BJ (cell line): ENCODE results near the gene HES5. TPM values are rescaled to one million over a fixed set of nuclear protein-coding genes. Genes with fewer than 3 reads are reported as not detected.
"Not testable (repeated sequence)": the region's sequence is repeated elsewhere in the genome, so short reads cannot be mapped to it uniquely, and the experiment has no call there.

Experiments used
- CTCF ChIA-PET: fragments of 350-600 bp; formaldehyde crosslinking; extraction: SDS; loops from one replicate; lab custom pipeline; 2021; ENCODE audit warnings: antibody characterized with exemption, inconsistent platforms; lab: Yijun Ruan, JAX
- POLR2A ChIA-PET: fragments of 300-600 bp; sonication (Branson Sonifier 250); formaldehyde crosslinking; extraction: SDS; loops from one replicate; lab custom pipeline; 2021; ENCODE audit warnings: antibody characterized with exemption; lab: Charles Lee
- DNase-seq: peaks from one replicate; pipeline ENCODE4 v3.0.0-alpha.2; 2011; ENCODE audit warnings: low read depth
- H3K27me3 ChIP-seq: 2 replicates; pipeline ENCODE4 v1.6.0; 2011; ENCODE audit warnings: low read length; ENCODE audit not compliant: control insufficient read depth, insufficient read depth
- H3K36me3 ChIP-seq: 2 replicates; pipeline ENCODE4 v1.5.1; 2011; ENCODE audit warnings: low read length; ENCODE audit not compliant: control insufficient read depth, insufficient read depth
- H3K4me3 ChIP-seq: 2 replicates; pipeline ENCODE4 v1.5.1; 2011; ENCODE audit warnings: low read depth, mild to moderate bottlenecking, control low read depth, low read length
- polyA plus RNA-seq: library from polyadenylated mRNA; depleted of rRNA; stranded (reverse); fragments of >200 nt; gene quantifications from 2 replicates; pipeline ENCODE4 v1.2.3, GENCODE V29; 2011
- TF ChIP-seq, protein P1 (sequence below): IDR thresholded peaks from 2 replicates; pipeline ENCODE4 v1.5.1; 2011; ENCODE audit warnings: low read depth, mild to moderate bottlenecking, control low read depth, inconsistent platforms, low read length, moderate library complexity; ENCODE audit not compliant: insufficient read depth

HES5 gene
- polyA plus RNA-seq, 1 experiment: not detected

DNA sequence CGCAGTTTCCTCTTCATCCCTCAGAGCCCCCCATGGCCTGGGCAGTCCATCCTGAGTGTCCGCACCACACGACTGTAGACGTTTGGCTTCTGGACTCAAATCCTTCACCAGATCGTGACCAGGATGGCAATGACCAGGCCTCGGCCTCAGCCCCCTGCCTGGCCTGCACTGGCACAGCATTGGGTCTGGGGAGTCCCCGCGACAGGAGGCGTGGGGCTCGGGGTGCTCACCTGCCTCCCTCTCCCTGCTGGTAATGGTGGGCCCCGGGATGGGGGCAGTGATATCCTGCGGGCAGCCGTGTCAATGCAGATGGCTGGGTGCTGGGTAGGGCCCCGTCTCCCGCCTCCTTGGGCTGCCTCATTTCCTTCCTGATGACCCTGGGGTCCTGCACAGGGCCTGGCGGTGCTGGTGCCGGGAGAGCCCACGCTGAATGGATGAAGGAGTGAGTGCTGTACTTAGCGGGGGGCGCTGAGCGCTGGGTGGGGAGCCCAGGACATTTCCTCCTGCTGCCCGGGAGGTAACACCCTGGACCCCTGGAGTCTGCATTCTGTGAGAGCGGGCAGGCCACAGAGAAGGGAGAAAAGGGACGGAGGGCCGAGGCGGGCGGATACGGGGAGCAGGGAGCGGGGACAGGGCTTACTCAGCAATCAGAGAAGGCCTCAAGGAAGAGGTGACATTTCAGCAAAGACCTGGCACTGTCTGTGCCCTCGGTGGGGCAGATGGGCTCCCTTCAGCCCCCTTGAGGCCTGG is 24.0 kb upstream of the HES5 start:
- POLR2A ChIA-PET: no interaction called here
- no peak for DNase-seq
- TF ChIP-seq, protein P1, sequence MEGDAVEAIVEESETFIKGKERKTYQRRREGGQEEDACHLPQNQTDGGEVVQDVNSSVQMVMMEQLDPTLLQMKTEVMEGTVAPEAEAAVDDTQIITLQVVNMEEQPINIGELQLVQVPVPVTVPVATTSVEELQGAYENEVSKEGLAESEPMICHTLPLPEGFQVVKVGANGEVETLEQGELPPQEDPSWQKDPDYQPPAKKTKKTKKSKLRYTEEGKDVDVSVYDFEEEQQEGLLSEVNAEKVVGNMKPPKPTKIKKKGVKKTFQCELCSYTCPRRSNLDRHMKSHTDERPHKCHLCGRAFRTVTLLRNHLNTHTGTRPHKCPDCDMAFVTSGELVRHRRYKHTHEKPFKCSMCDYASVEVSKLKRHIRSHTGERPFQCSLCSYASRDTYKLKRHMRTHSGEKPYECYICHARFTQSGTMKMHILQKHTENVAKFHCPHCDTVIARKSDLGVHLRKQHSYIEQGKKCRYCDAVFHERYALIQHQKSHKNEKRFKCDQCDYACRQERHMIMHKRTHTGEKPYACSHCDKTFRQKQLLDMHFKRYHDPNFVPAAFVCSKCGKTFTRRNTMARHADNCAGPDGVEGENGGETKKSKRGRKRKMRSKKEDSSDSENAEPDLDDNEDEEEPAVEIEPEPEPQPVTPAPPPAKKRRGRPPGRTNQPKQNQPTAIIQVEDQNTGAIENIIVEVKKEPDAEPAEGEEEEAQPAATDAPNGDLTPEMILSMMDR: no peak
- no peaks in the 10 kb centered on the region for H3K36me3 ChIP-seq
- H3K4me3 ChIP-seq: no peak overlapping the region
- CTCF ChIA-PET: no interaction called here
- no peaks in the 10 kb centered on the region for H3K27me3 ChIP-seq

DNA sequence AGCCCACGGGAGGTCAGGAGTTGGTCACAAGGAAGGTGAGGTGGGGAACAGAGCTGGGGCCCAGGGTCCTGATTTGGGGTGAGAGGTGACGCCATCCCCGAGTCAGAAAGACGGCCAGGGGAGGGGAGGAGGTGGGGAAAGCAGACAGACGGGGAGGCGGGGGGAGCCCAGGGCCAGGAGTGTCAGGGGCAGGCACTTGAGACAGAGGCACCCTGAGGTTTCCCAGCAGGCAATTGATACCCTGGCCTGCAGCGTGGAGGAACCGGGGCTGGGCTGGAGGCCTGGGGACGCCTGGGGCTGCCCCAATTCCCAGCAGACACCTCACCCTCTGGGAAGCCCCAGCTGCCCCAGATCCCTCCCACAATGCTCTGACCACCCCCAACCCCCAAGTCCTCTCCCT is 23.0 kb upstream of the HES5 start:
- DNase-seq, H3K36me3 ChIP-seq, CTCF ChIA-PET, H3K27me3 ChIP-seq, POLR2A ChIA-PET, H3K4me3 ChIP-seq: not testable (repeated sequence)

DNA sequence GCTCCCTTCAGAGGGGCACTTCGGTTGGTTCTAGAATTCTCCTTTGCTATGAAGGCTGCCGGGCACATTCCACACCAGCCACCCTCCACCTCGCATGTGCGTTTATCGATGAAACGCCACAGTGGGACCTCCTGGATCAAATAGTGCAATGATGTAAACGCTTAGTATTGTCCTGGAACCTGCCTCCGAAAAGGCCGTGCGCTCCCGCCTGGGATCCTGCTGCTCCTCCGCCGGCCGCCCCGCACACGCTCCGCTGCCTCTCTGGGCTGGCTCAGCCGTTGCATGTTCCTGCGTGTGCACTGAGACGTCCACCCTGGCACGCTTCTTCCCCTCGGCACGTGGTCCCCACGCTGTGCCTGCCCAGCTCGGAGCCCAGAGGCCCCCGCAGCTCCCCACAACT is 22.1 kb upstream of the HES5 start:
- Histone ChIP-seq H3K4me3 (no peak overlapping the region), H3K27me3 (no peaks in the 10 kb centered on the region), H3K36me3 (no peaks in the 10 kb centered on the region)
- ChIA-PET POLR2A (no interaction called here), CTCF (interaction anchor here (1.1 kb wide), 1 partner anchor 137 kb away, joined by 4 read pairs; no protein-coding TSS in a partner anchor)
- no peak for DNase-seq
- TF ChIP-seq, protein P1: no peak

DNA sequence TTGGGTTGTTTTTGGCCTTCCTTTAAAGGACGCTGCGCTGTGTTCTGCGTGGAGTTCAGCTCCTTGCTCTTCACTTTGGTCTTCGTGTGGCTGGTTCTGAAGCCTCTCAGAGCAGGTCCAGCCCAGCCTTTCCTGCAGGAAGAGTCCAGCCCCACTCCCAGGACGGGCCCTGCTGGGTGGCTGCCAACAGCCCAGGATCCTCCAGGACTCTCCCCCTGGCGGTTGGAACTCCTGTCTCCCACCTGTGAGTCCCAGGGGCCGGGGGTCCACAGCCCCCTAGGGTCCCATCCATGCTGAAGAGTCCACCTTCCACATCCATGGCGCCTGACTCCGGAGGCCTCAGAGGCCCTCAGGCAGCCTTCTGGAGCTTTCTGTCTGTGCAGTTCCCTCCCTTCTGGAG is 21.5 kb upstream of the HES5 start:
- DNase-seq, H3K36me3 ChIP-seq, POLR2A ChIA-PET, H3K27me3 ChIP-seq, H3K4me3 ChIP-seq: not testable (repeated sequence)
- CTCF ChIA-PET: interaction anchor here (1.1 kb wide), 1 partner anchor 137 kb away, joined by 4 read pairs; no protein-coding TSS in a partner anchor

DNA sequence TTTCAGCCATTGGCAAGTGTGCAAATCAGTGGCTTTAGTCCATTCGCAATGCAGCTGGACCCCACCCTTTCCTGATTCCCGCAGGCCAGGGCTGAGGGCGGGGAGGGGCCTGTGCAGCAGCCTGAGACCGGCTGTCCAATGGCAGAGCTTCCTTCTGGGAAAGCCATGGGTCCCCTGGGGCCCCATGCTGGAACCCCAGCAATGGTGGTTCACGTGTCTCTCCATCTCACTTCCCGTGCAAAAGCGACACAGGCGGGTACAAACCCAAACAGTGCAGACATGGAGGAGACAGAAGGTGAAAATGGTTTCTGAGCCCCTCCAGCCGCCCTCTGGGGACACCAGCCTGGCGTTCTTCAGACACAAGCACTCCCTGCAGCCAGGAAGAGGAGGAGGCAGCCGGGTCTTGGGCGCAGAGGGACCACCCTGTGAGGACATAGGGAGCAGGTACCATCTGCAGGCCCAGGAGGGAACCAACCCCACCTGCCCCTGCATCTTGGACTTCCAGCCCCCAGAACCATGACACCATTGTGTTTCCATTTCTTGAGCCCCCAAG is 20.3 kb upstream of the HES5 start:
- DNase-seq, H3K27me3 ChIP-seq, H3K4me3 ChIP-seq, CTCF ChIA-PET, POLR2A ChIA-PET, H3K36me3 ChIP-seq: not testable (repeated sequence)

DNA sequence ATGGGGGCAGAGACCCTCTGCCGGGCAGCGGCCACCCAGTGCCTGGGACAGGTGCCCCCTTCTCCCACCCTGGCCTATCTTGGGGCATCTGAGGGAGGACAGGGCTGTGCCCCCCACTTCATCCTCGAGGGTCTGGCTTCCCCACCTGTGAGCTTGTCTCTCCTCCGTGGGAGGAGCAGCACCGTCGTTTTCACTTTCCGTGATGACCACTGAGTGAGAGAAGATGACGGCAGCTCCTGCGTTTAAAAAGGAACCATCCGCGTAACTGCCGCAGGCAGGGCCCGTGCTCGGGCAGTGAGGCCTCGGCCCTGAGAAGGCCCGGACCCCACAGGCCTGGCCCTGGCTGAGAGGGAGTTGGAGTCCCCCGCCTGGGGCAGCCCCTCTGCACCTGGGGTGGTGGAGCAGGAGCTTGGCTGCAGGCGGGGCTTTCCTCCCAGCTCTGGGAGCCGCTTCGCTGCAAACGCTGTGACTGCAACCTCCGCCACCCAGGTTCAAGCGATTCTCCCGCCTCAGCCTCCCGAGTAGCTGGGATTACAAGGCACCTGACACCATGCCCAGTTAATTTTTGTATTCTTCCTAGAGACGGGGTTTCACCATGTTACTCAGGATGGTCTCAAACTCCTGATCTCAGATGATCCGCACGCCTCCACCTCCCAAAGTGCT is 19.4 kb upstream of the HES5 start:
- H3K4me3 ChIP-seq, POLR2A ChIA-PET, H3K27me3 ChIP-seq, DNase-seq, H3K36me3 ChIP-seq: not testable (repeated sequence)
- CTCF ChIA-PET: interaction anchor here (0.6 to 3.3 kb wide), 3 partner anchors 132 to 647 kb away, joined by 3 to 71 read pairs (median 4); no protein-coding TSS in a partner anchor

DNA sequence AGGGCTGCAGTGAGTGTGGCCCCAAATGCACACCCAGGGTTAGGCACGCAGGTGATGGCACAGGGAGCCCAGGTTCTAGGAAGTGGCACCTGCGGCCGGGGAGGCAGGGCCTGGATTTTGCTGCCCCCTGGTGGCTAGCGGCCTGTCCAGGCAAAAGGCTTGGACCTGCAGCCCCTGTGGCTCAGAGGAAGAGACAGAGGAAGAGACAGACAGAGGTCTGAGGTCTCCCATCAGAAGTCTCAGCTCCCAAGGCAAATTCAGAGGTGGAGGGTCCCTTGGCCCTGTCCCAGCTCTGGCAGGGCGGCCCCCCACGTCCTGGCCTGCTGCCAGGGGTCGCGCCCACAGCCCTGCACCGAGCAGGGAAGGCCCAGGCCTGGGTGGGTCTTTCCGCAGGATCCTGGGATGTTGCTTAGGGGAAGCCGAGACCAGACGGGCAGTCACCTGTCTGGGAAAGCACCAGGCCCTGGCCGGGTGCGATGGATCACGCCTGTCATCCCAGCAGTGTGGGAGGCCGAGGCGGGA is 18.1 kb upstream of the HES5 start:
- Histone ChIP-seq H3K36me3 (no peaks in the 10 kb centered on the region), H3K27me3 (no peaks in the 10 kb centered on the region), H3K4me3 (no peak overlapping the region)
- TF ChIP-seq, protein P1: peak; percentile 95
- POLR2A ChIA-PET: no interaction called here
- CTCF ChIA-PET: interaction anchor here (1.1 to 3.8 kb wide), 13 partner anchors 9 to 877 kb away, joined by 3 to 71 read pairs (median 7); partner anchors contain the start of genes PEX10 and TNFRSF14
- no peak for DNase-seq
